Camera-type eye (tissue), 1 donor: Measurements from ENCODE around the gene UBE2L3. TPM values are rescaled to one million over a fixed set of nuclear protein-coding genes. Genes with fewer than 3 reads are reported as not detected.

Source experiments
- total RNA-seq: library from RNA; depleted of rRNA; stranded (reverse); fragments of >200 nt; gene quantifications from one replicate; pipeline ENCODE4 v1.2.3, GENCODE V29; 2014

The UBE2L3 gene
- 36.7 TPM for total RNA-seq

GRCh38 chr22:21567456-21568346, at the start of gene UBE2L3:
Gene UBE2L3 (plus strand): TSS chr22:21567714. CDS start chr22:21567745, 31 bp downstream.

DNA sequence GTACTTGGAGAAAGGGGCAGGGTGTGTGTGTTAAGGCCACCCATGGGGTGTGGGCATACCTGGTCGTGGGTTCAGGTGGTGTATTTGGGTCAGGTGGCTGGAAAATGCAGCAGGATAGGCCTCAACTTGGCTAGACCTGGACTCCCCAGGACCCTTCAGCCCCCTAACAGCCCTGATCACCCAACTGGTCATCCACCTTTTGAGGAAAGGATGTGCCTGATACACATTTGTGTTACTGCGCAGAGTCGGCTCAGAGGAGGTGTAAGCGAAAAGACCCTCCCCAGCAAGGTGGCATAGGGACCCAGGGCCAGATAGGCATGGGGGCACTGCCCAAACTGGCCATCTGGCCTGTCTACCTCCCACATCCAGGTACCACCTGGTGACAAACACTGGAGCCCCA, 16.2 kb upstream of the UBE2L3 start, which contains the start of gene RIMBP3C:
RIMBP3C (minus strand) TSS at position 101 of the 400 bp plus-strand sequence. CDS start 485 bp downstream, outside the sequence.

GRCh38 chr22:21629255-21630149, 62.0 kb downstream of the UBE2L3 start, which contains the start of gene YDJC:
Gene YDJC (minus strand): TSS chr22:21630022. CDS start chr22:21630014, 8 bp downstream.

GRCh38 chr22:21632237-21632895, 64.9 kb downstream of the UBE2L3 start, which contains the start of gene CCDC116:
Gene CCDC116 (plus strand): TSS chr22:21632760. CDS start chr22:21633182, 422 bp downstream.

DNA sequence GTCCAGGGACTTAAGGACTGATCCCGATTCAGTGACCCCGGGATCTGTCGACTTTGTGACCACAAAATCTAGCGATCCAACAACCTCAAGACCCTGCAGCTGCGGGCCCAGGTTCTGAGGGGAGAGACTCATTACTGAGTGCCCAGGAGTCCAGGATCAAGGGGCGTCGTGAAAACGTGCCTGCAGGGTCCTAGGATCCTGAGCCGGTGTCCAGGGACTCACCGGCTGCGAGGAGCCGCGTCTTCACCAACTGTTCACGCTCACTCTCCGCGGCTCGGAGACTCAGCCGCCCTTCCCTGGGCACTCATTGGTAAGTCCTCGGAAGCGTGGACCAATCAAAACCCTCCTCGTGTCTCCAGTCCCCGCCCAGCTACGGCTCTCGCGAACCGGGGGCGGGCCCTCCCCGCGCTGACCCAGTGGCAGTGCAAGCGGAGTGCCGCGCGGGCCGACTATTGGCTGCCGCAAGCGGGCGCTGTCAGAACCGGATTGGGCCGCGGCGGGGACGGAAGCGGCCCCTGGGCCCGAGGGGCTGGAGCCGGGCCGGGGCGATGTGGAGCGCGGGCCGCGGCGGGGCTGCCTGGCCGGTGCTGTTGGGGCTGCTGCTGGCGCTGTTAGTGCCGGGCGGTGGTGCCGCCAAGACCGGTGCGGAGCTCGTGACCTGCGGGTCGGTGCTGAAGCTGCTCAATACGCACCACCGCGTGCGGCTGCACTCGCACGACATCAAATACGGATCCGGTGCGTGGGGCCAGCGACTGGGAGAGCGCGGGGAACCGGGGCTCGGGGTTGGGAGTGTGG, 74.5 kb downstream of the UBE2L3 start, which contains the start of gene SDF2L1:
SDF2L1 (plus strand) TSS at position 514 of the 795 bp plus-strand sequence; CDS start at position 549, 35 bp downstream.

Other genes starting within 250 kb of the UBE2L3 start
- 0.60 TPM for gene RIMBP3B, start 184.0 kb upstream of the UBE2L3 start, total RNA-seq
- 11.3 TPM for gene HIC2, start 150.3 kb upstream of the UBE2L3 start, total RNA-seq
- 1.6 TPM for gene TMEM191C, start 100.3 kb upstream of the UBE2L3 start, total RNA-seq
- 1.2 TPM for gene RIMBP3C, start 16.3 kb upstream of the UBE2L3 start, total RNA-seq
- gene YDJC, start 62.3 kb downstream of the UBE2L3 start, total RNA-seq, result 9.2 TPM
- 0.27 TPM for gene CCDC116, start 65.0 kb downstream of the UBE2L3 start, total RNA-seq
- gene SDF2L1, start 74.6 kb downstream of the UBE2L3 start, total RNA-seq, result 3.8 TPM
- 42.7 TPM for gene PPIL2, start 98.3 kb downstream of the UBE2L3 start, total RNA-seq
- 26.9 TPM for gene YPEL1, start 168.1 kb downstream of the UBE2L3 start, total RNA-seq